ENCODE data around the gene CYP27A1. TPM values are rescaled to one million over a fixed set of nuclear protein-coding genes. Genes with fewer than 3 reads are reported as not detected.

Gene CYP27A1
- total RNA-seq, 1 donor from 2014 or later: 5.2 TPM

GRCh38 chr2:218852911-218853667, 71.1 kb downstream of the CYP27A1 start:
- DNase-seq (ENCODE audit: low spot score): no peak
- intact Hi-C loops (cut with DNase I): no loop called here

DNA sequence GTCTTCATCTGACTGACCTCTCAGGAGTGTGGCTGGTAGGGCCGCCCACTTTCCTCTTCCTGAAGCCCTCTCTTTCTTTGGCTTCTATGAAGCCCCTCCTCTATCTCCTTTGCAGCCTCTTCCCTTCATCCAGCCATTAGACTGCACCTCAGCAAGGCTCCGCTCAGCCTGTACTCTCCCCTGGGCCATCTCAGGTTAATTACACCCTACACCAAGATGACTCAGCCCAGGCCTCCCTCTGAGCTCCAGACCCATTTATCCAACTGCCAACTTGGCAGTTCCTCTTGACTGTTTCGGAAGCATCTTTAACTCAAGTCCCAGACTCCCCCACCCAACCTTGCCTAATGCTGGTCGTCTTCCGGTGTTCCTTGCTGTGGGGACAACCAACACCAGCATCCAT, 71.8 kb downstream of the CYP27A1 start:
- DNase-seq (ENCODE audit: low spot score): no peak
- intact Hi-C loops (cut with DNase I): no loop called here

DNA sequence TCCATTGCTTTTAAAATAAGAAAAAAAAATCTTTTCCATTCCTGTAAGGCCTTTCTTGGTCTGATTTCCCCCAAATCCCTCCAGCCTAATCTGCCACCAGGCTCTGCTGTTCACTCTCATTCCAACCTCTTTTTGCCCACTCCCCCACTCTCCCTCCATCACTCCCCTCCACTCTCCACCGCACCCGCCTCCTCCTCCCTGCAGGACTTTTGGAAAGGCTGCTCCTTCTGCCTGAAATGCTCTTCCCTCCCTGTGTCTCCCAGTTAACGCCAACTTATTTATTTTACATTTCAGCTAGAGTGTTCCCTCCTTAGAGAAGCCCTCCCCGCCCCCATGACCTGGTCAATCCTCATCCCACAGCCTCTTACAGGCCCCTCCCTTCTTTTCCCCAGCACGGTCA, 72.9 kb downstream of the CYP27A1 start:
- peak; percentile 26 for DNase-seq (ENCODE audit: low spot score)
- intact Hi-C loops (cut with DNase I): no loop called here

GRCh38 chr2:218855305-218856166, 73.6 kb downstream of the CYP27A1 start:
- intact Hi-C loops (cut with DNase I): no loop called here
- peak; percentile 17 for DNase-seq (ENCODE audit: low spot score)

DNA sequence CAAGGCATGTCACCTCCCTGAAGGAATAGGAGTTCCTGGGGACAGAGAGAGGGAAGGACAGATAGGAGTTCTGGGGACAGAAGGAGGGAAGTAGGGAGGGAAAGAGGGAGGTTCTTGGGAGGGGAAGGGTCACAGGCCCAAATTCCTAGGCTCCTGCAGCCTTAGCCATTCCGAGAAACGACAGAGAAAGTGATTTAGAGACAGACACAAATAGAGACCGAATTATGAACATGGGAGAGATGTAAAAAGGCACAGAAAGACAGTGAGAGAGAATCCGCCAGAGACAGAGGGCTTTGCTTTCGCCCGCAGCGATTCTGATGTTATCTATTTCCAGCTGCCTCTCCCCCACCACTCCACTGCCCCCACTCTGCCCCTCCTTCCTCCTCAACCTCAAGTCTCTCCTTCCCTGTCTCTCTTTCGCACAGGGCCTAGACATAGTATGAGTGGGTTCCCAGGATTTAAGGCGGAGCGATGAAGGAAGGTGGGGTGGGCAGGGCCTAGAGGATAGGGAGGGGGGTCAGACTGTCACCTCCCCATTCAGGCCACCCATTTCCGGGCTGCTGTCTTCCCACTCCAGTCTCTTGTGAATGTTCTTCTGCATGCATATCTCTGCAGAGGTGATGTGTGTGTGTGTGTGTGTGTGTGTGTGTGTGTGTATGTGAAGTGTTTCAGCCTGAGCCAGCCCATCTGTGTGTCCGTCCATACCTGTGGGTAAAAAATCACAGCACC, 74.4 kb downstream of the CYP27A1 start:
- intact Hi-C loops (cut with DNase I): no loop called here

DNA sequence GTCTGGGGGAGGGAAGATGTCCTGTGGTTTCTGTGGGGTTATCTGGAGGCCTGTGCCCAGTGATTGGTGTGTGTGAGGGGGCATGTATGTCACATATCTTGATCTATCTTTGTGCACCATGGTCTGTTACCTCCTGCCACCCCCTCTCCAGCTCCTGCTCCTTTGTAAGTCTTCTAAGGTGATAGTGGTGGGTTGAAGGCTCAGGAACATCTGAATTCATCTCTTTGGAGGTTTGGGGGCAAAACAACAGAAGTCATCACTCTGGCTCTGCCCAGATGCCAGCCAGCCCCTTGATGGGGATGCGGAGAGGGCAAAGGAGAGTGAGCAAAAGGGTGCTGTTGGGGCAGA, 74.9 kb downstream of the CYP27A1 start:
- DNase-seq (ENCODE audit: low spot score): peak; percentile 46
- intact Hi-C loops (cut with DNase I): no loop called here

More for the DNA sequence above, 74.4 kb downstream of the CYP27A1 start:
- DNase-seq (ENCODE audit: low spot score): peak; percentile 15

- peak; percentile 22 for DNase-seq (ENCODE audit: low spot score)
- intact Hi-C loops (cut with DNase I): no loop called here
Measured at GRCh38 chr2:218857371-218858137, 75.6 kb downstream of the CYP27A1 start.

GRCh38 chr2:218858138-218858445, 76.1 kb downstream of the CYP27A1 start:
- DNase-seq (ENCODE audit: low spot score): peak; percentile 49
- intact Hi-C loops (cut with DNase I): no loop called here

- peak; percentile 74 for DNase-seq (ENCODE audit: low spot score)
- intact Hi-C loops (cut with DNase I): no loop called here
Measured at GRCh38 chr2:218858671-218859555, 77.0 kb downstream of the CYP27A1 start.

DNA sequence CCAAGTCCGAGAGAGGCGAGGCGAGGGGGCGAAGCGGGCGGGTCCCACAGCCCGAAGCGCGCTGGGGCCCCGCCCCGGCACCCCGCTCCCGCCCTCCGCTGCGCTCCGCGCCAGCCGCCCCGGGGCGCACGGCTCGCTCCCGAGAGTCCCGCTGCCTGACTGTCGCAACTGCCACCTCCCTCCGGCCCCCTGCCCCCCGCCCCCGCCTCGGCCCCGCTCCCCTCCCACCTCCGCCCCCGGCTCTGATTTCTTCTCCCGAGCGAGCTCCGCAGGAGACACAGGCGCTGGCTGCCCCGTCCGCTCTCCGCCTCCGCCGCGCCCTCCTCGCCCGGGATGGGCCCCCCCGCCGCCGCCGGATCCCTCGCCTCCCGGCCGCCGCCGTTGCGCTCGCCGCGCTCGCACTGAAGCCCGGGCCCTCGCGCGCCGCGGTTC, 77.6 kb downstream of the CYP27A1 start, which contains the start of gene WNT6:
Gene WNT6 (plus strand): TSS at position 250 of the 432 bp plus-strand sequence. CDS start 233 bp downstream, outside the sequence.
- no peak for DNase-seq (ENCODE audit: low spot score)
- intact Hi-C loops (cut with DNase I): no loop called here

DNA sequence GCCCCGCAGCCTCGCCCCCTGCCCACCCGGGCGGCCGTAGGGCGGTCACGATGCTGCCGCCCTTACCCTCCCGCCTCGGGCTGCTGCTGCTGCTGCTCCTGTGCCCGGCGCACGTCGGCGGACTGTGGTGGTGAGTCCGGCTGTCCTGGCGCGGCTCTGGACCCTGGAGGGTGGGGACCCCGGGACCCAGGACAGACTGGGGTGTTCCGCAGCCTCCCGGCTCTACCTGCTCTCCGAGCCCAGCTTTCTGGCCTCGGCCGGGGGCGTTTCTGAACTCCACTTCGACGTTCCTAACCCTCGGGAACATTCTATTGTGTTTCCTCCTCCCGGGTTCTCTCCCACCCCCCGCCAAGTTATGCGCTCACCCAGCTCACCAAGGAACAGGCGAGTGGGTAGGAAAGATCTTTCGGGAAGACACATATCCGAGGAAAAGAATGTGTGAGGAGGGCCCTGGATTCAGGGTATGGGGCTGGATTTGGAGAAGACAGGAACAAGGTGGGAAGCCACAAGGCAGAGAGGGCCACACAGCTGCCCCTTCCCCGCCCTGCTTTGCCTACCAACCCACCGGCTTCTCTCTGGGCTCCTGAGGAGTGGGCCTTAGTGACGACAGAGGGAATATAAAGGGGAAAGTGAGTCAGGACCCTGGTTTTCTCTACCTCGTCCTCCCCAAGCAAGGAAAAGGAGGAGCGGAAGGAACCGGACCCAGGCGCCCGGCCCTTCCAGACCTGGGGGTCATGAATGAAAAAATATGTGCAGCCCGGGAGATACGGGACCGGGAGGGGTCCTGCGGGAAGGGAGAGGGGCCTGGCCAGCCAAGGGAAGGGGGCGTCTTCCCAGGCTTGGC, 78.3 kb downstream of the CYP27A1 start:
- intact Hi-C loops (cut with DNase I): no loop called here

GRCh38 chr2:218860950-218861381, 79.0 kb downstream of the CYP27A1 start:
- DNase-seq (ENCODE audit: low spot score): peak; percentile 73
- intact Hi-C loops (cut with DNase I): no loop called here

More for the DNA sequence above, 78.3 kb downstream of the CYP27A1 start:
- peak; percentile 72 for DNase-seq (ENCODE audit: low spot score)

- intact Hi-C loops (cut with DNase I): no loop called here
- peak; percentile 19 for DNase-seq (ENCODE audit: low spot score)
Measured at GRCh38 chr2:218861645-218862318, 79.8 kb downstream of the CYP27A1 start.

DNA sequence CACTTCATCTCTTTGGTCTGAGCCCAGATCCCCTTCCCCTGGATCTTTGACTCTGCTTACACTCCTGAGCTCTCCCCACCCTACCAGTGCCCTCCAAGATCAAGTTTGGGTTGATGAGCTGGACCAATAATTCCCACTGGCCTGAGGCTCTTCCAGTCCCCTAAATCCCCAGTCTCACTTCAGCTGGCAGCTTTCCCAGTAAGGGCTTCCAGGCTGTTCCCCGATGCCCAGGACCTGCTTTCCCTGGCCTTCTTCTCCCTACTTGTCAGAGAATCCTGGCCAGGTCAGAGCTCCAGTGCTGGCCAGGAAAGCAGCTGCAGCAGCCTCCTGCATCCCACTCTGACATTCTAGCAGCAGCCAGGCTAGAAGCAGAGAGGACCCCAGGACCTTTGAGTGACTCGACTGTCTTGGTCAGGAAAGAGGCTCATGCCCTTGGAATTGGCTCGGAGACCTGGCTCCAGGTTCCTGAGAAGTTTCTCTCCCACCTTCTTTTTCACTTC, 81.1 kb downstream of the CYP27A1 start:
- intact Hi-C loops (cut with DNase I): no loop called here
- DNase-seq (ENCODE audit: low spot score): no peak
